ENCODE measurements around the gene SHISAL1.

Gene SHISAL1

GRCh38 chr22:44297470-44298061 is 15.2 kb downstream of the SHISAL1 start:
- no peak for TF ChIP-seq CTCF (conservative IDR thresholded peaks at IDR 0.05; ENCODE audit: control insufficient read depth, insufficient read depth, low read depth, low read length)
- no peak for DNase-seq (ENCODE audit: low read depth)
- H3K4me3 ChIP-seq (ENCODE audit: control insufficient read depth, low read depth, low read length) = no peak overlapping the region

GRCh38 chr22:44295406-44295805 is 17.3 kb downstream of the SHISAL1 start:
- no peak for DNase-seq (ENCODE audit: low read depth)
- H3K4me3 ChIP-seq (ENCODE audit: control insufficient read depth, low read depth, low read length) = no peak overlapping the region
- no peak for TF ChIP-seq CTCF (conservative IDR thresholded peaks at IDR 0.05; ENCODE audit: control insufficient read depth, insufficient read depth, low read depth, low read length)

GRCh38 chr22:44293876-44294275 is 18.9 kb downstream of the SHISAL1 start:
- TF ChIP-seq CTCF (conservative IDR thresholded peaks at IDR 0.05; ENCODE audit: control insufficient read depth, insufficient read depth, low read depth, low read length) = no peak
- no peak overlapping the region for H3K4me3 ChIP-seq (ENCODE audit: control insufficient read depth, low read depth, low read length)
- DNase-seq (ENCODE audit: low read depth) = no peak

GRCh38 chr22:44293034-44293433 is 19.7 kb downstream of the SHISAL1 start:
- DNase-seq (ENCODE audit: low read depth) = no peak
- no peak overlapping the region for H3K4me3 ChIP-seq (ENCODE audit: control insufficient read depth, low read depth, low read length)
- TF ChIP-seq CTCF (conservative IDR thresholded peaks at IDR 0.05; ENCODE audit: control insufficient read depth, insufficient read depth, low read depth, low read length) = no peak

GRCh38 chr22:44292521-44292920 is 20.2 kb downstream of the SHISAL1 start:
- no peak for TF ChIP-seq CTCF (conservative IDR thresholded peaks at IDR 0.05; ENCODE audit: control insufficient read depth, insufficient read depth, low read depth, low read length)
- no peak overlapping the region for H3K4me3 ChIP-seq (ENCODE audit: control insufficient read depth, low read depth, low read length)
- DNase-seq (ENCODE audit: low read depth) = no peak

- no peak for TF ChIP-seq CTCF (conservative IDR thresholded peaks at IDR 0.05; ENCODE audit: control insufficient read depth, insufficient read depth, low read depth, low read length)
- H3K4me3 ChIP-seq (ENCODE audit: control insufficient read depth, low read depth, low read length) = no peak overlapping the region
- DNase-seq (ENCODE audit: low read depth) = no peak
Observed at GRCh38 chr22:44291674-44292360, 20.9 kb downstream of the SHISAL1 start.
